ENCODE measurements around the gene ZNF600. TPM values are rescaled to one million over a fixed set of nuclear protein-coding genes. Genes with fewer than 3 reads are reported as not detected.
"Not testable (repeated sequence)": the region's sequence is repeated elsewhere in the genome, so short reads cannot be mapped to it uniquely, and the experiment has no call there.

ZNF600 gene
- 7.9 and 9.8 TPM in 2 replicates for total RNA-seq (2022)
- Bru-seq, nascent RNA, result percentile 51 among the genes with signal in this experiment
- BruChase-seq, experiment 1, labeled RNA remaining after a 6-hour chase, result percentile 54 among the genes with signal in this experiment
- percentile 54 among the genes with signal in this experiment for BruChase-seq, experiment 2, labeled RNA remaining after a 2-hour chase
- long read RNA-seq, partial matches to known transcripts, result 0 of 18 reads
- long read RNA-seq, other reads (novel, unspliced or antisense), result 14 of 18 reads

- TF ChIP-seq CTCF (IDR thresholded peaks at IDR 0.05; ENCODE audit: unreplicated experiment), result peak; percentile 23
- peak; percentile 86 for DNase-seq (ENCODE audit: unreplicated experiment)
- Mint-ChIP-seq H3K4me1 (ENCODE audit: insufficient read depth, unreplicated experiment) (peaks cover 17% of the 10 kb centered on the region), H3K9me3 (ENCODE audit: unreplicated experiment) (peaks cover 19% of the 10 kb centered on the region), H3K27ac (ENCODE audit: low read depth, unreplicated experiment) (peak within 1 kb of the TSS; percentile 10), H3K36me3 (ENCODE audit: insufficient read depth, unreplicated experiment) (peaks cover 11% of the 10 kb centered on the region), H3K4me3 (ENCODE audit: unreplicated experiment) (peak within 1 kb of the TSS; percentile 75)
- TSS peak; percentile 70 for BruUV-seq (replicated peaks)
- H3K27me3 Mint-ChIP-seq (ENCODE audit: insufficient read depth, unreplicated experiment); intact Hi-C loops (cut with micrococcal nuclease); CTCF ChIA-PET: not testable (repeated sequence)
- POLR2A ChIA-PET, result interaction anchor here (0.6 to 1.0 kb wide), 4 partner anchors 51 to 924 kb away, joined by 3 to 4 read pairs (median 4); no protein-coding TSS in a partner anchor
These were observed at the start of gene ZNF600 for GRCh38 chr19:52786464-52787354. Gene ZNF600 (minus strand): TSS chr19:52786791. CDS start chr19:52778888, 7,903 bp downstream.

DNA sequence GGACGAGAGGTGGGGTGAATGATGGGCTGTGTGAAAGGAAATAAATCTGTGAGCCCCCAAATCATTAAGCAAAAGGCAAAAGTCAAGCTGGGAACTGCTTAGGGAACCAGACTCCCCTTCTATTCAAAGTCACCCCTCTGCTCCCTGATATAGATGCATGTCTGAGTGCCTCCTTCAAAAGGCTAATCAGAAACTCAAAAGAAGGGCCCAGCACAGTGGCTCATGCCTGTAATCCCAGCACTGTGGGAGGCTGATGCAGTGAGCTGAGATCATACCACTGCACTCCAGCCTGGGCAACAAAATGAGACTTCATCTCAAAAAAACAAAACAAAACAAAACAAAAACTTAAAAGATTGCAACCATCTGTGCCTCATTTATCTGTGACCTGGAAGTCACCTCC lies 47.7 kb upstream of the ZNF600 start:
- POLR2A ChIA-PET, result interaction anchor here (0.6 kb wide), 2 partner anchors 169 to 411 kb away, joined by 3 read pairs; no protein-coding TSS in a partner anchor
- CTCF ChIA-PET; H3K4me1 Mint-ChIP-seq (ENCODE audit: insufficient read depth, unreplicated experiment); H3K4me3 Mint-ChIP-seq (ENCODE audit: unreplicated experiment); BruUV-seq (replicated peaks); intact Hi-C loops (cut with micrococcal nuclease); H3K27ac Mint-ChIP-seq (ENCODE audit: low read depth, unreplicated experiment); DNase-seq (ENCODE audit: unreplicated experiment); H3K27me3 Mint-ChIP-seq (ENCODE audit: insufficient read depth, unreplicated experiment): not testable (repeated sequence)
- Mint-ChIP-seq H3K36me3 (ENCODE audit: insufficient read depth, unreplicated experiment) (peaks cover 15% of the 10 kb centered on the region), H3K9me3 (ENCODE audit: unreplicated experiment) (peaks cover 16% of the 10 kb centered on the region)

- H3K4me1 Mint-ChIP-seq (ENCODE audit: insufficient read depth, unreplicated experiment); H3K27ac Mint-ChIP-seq (ENCODE audit: low read depth, unreplicated experiment); BruUV-seq (replicated peaks); H3K4me3 Mint-ChIP-seq (ENCODE audit: unreplicated experiment); DNase-seq (ENCODE audit: unreplicated experiment); CTCF ChIA-PET; H3K27me3 Mint-ChIP-seq (ENCODE audit: insufficient read depth, unreplicated experiment); intact Hi-C loops (cut with micrococcal nuclease): not testable (repeated sequence)
- POLR2A ChIA-PET, result interaction anchor here (0.6 kb wide), 2 partner anchors 168 to 410 kb away, joined by 3 read pairs; no protein-coding TSS in a partner anchor
- peaks cover 11% of the 10 kb centered on the region for H3K36me3 Mint-ChIP-seq (ENCODE audit: insufficient read depth, unreplicated experiment)
- H3K9me3 Mint-ChIP-seq (ENCODE audit: unreplicated experiment), result peaks cover 15% of the 10 kb centered on the region
These were observed 47.0 kb upstream of the ZNF600 start for GRCh38 chr19:52833541-52833940.

DNA sequence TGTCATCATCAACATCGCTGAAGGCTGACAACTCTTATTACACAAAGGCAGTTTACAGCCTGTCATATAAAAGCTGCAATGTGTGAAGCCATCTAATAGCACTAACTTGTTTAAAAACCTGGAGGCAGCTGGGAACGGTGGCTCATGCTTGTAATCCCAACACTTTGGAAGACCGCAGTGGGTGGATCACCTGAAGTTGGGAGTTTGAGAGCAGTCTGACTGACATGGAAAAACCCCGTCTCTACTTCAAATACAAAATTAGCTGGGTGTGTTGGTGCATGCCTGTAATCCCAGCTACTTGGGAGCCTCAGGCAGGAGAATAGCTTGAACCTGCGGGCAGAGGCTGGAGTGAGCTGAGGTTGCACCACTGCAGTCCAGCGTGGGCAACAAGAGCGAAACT lies 43.3 kb upstream of the ZNF600 start:
- CTCF ChIA-PET; H3K27ac Mint-ChIP-seq (ENCODE audit: low read depth, unreplicated experiment); H3K27me3 Mint-ChIP-seq (ENCODE audit: insufficient read depth, unreplicated experiment); H3K4me3 Mint-ChIP-seq (ENCODE audit: unreplicated experiment); intact Hi-C loops (cut with micrococcal nuclease); POLR2A ChIA-PET; H3K36me3 Mint-ChIP-seq (ENCODE audit: insufficient read depth, unreplicated experiment); H3K9me3 Mint-ChIP-seq (ENCODE audit: unreplicated experiment); H3K4me1 Mint-ChIP-seq (ENCODE audit: insufficient read depth, unreplicated experiment); BruUV-seq (replicated peaks); DNase-seq (ENCODE audit: unreplicated experiment): not testable (repeated sequence)

DNA sequence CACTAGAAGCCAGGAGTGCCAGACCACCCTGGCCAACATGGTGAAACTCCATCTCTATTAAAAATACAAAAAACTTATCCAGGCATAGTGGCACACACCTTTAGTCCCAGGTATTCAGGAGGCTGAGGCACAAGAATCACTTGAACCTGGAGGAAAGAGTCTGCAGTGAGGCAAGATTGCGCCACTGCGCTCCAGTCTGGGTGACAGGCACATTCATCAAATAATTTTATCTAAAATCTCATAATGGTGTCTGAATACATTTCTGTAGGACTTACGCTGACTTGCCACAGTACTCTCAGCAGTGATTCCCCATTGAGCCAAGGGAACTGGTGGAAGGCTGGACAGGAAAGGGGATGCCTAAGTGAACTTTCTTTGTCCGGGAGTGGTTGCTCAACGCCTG lies 39.2 kb upstream of the ZNF600 start:
- H3K27ac Mint-ChIP-seq (ENCODE audit: low read depth, unreplicated experiment), result no peak overlapping the region
- BruUV-seq (replicated peaks), result no TSS peak
- no peaks in the 10 kb centered on the region for H3K27me3 Mint-ChIP-seq (ENCODE audit: insufficient read depth, unreplicated experiment)
- H3K9me3 Mint-ChIP-seq (ENCODE audit: unreplicated experiment), result no peaks in the 10 kb centered on the region
- intact Hi-C loops (cut with micrococcal nuclease), result no loop called here
- DNase-seq (ENCODE audit: unreplicated experiment), result no peak
- H3K4me1 Mint-ChIP-seq (ENCODE audit: insufficient read depth, unreplicated experiment), result peaks cover 2% of the 10 kb centered on the region
- TF ChIP-seq CTCF (IDR thresholded peaks at IDR 0.05; ENCODE audit: unreplicated experiment), result no peak
- ChIA-PET CTCF (no interaction called here), POLR2A (no interaction called here)
- no peak overlapping the region for H3K4me3 Mint-ChIP-seq (ENCODE audit: unreplicated experiment)
- peaks cover 6% of the 10 kb centered on the region for H3K36me3 Mint-ChIP-seq (ENCODE audit: insufficient read depth, unreplicated experiment)

Data from MCF 10A (cell line).